HepG2 (cell line): ENCODE results near the gene NAALADL1. TPM values are rescaled to one million over a fixed set of nuclear protein-coding genes. Genes with fewer than 3 reads are reported as not detected.

Experiments
- ATAC-seq: fragments of 200-7000 bp; cut with Tn5 transposase; 3 replicates; pipeline ENCODE4 v1.9.1; 2020; ENCODE audit warnings: mild to moderate bottlenecking, moderate library complexity
- BruUV-seq: library from RNA; stranded (reverse); fragments of 400-500 nt; replicated peaks from 2 replicates; lab custom pipeline; 2021; lab: Mats Ljungman, UMichigan
- CTCF ChIA-PET: fragments of 300-600 bp; formaldehyde crosslinking; extraction: SDS; loops from one replicate; lab custom pipeline; 2021; ENCODE audit warnings: low total read pairs, inconsistent platforms, low intra/inter-chr PET ratio; lab: Yijun Ruan, JAX
- POLR2A ChIA-PET: fragments of 350-600 bp; sonication (Branson Sonifier 250); formaldehyde crosslinking; loops from one replicate; lab custom pipeline; 2020; ENCODE audit warnings: antibody characterized with exemption, inconsistent platforms; lab: Yijun Ruan, JAX
- DNase-seq: peaks from one replicate; pipeline ENCODE4 v3.0.0-alpha.2; 2015; ENCODE audit warnings: low spot score
- FAIRE-seq: peaks from 3 replicates; lab custom pipeline; 2011; peaks lifted over from hg19 to GRCh38; lab: Jason Lieb, UNC
- H2AFZ ChIP-seq: one replicate; pipeline ENCODE4 v1.6.1; 2011; ENCODE audit warnings: low read length, inconsistent platforms
- H3K27ac ChIP-seq: fragments of 300-600 bp; 3 replicates; pipeline ENCODE4 v1.8.0; 2011; ENCODE audit warnings: mixed run types, mild to moderate bottlenecking, mixed read lengths, low read length, inconsistent platforms; ENCODE audit not compliant: insufficient read depth; ENCODE audit errors: extremely low read length
- H3K27me3 ChIP-seq, 2 experiments: fragments of 200-600 bp in 1 of 2; 2 replicates in 1 of 2; 3 replicates in 1 of 2; pipeline versions ENCODE4 v1.6.0 to v1.8.0; 2011; ENCODE audit warnings: low read length in 2 of 2, mild to moderate bottlenecking in 2 of 2, moderate library complexity in 2 of 2, inconsistent platforms in 1 of 2; ENCODE audit not compliant: insufficient read depth in 2 of 2, control insufficient read depth in 1 of 2
- H3K36me3 ChIP-seq, 2 experiments: fragments of 200-600 bp in 1 of 2; replicated peaks in 1 of 2; 2 replicates in 1 of 2; 3 replicates in 1 of 2; pipeline versions ENCODE4 v1.5.1 to v1.8.0; 2011; ENCODE audit warnings: low read length in 2 of 2, inconsistent platforms in 1 of 2; ENCODE audit not compliant: insufficient read depth in 2 of 2, control insufficient read depth in 1 of 2
- H3K4me1 ChIP-seq: 2 replicates; pipeline ENCODE4 v1.5.1; 2012; ENCODE audit warnings: low read length, inconsistent platforms; ENCODE audit not compliant: insufficient read depth
- H3K4me2 ChIP-seq: 2 replicates; pipeline ENCODE4 v1.6.0; 2011; ENCODE audit warnings: low read depth, low read length, inconsistent platforms
- H3K4me3 ChIP-seq, 3 experiments: fragments of 200-600 bp in 1 of 3; sonication (generic), shearing (Covaris generic) in 1 of 3; replicated peaks in 1 of 3; 2 replicates each; pipeline ENCODE4 v1.5.1; 2011 to 2016; ENCODE audit warnings: low read length in 3 of 3, inconsistent platforms in 2 of 3, low read depth in 2 of 3, mild to moderate bottlenecking in 2 of 3, control low read depth in 1 of 3, mixed read lengths in 1 of 3; ENCODE audit not compliant: insufficient read depth in 1 of 3
- H3K79me2 ChIP-seq: one replicate; pipeline ENCODE4 v1.6.1; 2011; ENCODE audit warnings: low read length, inconsistent platforms; ENCODE audit not compliant: insufficient read depth
- H3K9ac ChIP-seq: 2 replicates; pipeline ENCODE4 v1.6.0; 2011; ENCODE audit warnings: mild to moderate bottlenecking, low read depth, low read length, inconsistent platforms; ENCODE audit not compliant: insufficient read depth
- H3K9me3 ChIP-seq: 2 replicates; pipeline ENCODE4 v1.5.1; 2012; ENCODE audit warnings: mild to moderate bottlenecking, low read length
- H4K20me1 ChIP-seq: 2 replicates; pipeline ENCODE4 v1.6.0; 2011; ENCODE audit warnings: inconsistent platforms, mild to moderate bottlenecking, low read length, moderate library complexity; ENCODE audit not compliant: insufficient read depth
- AHR ChIP-seq: IDR thresholded peaks from 2 replicates; pipeline ENCODE4 v1.6.1; 2018; ENCODE audit warnings: missing genetic modification reagents, missing compliant biosample characterization
- CCDC6 ChIP-seq: sonication (generic); formaldehyde crosslinking; IDR thresholded peaks from 2 replicates; pipeline ENCODE4 v1.8.1; 2022; ENCODE audit warnings: mild to moderate bottlenecking, missing genetic modification reagents, moderate library complexity
- KAT7 ChIP-seq: IDR thresholded peaks from 2 replicates; pipeline ENCODE4 v1.6.1; 2018; ENCODE audit warnings: borderline replicate concordance, missing compliant biosample characterization
- KLF15 ChIP-seq: sonication (generic); formaldehyde crosslinking; IDR thresholded peaks from 2 replicates; pipeline ENCODE4 v1.8.1; 2023; ENCODE audit warnings: borderline replicate concordance, mild to moderate bottlenecking, inconsistent platforms, missing genetic modification reagents, mixed read lengths
- MAF1 ChIP-seq: sonication (generic); formaldehyde crosslinking; IDR thresholded peaks from 2 replicates; pipeline ENCODE4 v1.5.0; 2020; ENCODE audit warnings: missing genetic modification reagents, borderline replicate concordance
- MTF2 ChIP-seq: sonication (generic); formaldehyde crosslinking; IDR thresholded peaks from 2 replicates; pipeline ENCODE4 v1.5.0; 2020; ENCODE audit warnings: missing genetic modification reagents, borderline replicate concordance
- PPARG ChIP-seq: conservative IDR thresholded peaks from 2 replicates; pipeline ENCODE4 v1.6.1; 2016; ENCODE audit warnings: missing biosample characterization, missing genetic modification reagents
- SP1 ChIP-seq, 2 experiments: fragments of 450-650 bp in 1 of 2; sonication (generic) in 1 of 2; formaldehyde crosslinking in 1 of 2; IDR thresholded peaks; 2 replicates each; pipeline versions ENCODE4 v1.4.0 to v1.6.1; 2016 to 2020; ENCODE audit warnings: missing genetic modification reagents in 1 of 2
- THAP9 ChIP-seq: sonication (generic); formaldehyde crosslinking; IDR thresholded peaks from 2 replicates; pipeline ENCODE4; 2020; ENCODE audit warnings: missing genetic modification reagents, mild to moderate bottlenecking, borderline replicate concordance
- YEATS2 ChIP-seq: sonication (generic); formaldehyde crosslinking; IDR thresholded peaks from 2 replicates; pipeline ENCODE4 v1.4.0; 2020; ENCODE audit warnings: missing genetic modification reagents, borderline replicate concordance
- ZBTB26 ChIP-seq: IDR thresholded peaks from 2 replicates; pipeline ENCODE4 v1.6.1; 2016; ENCODE audit warnings: missing compliant biosample characterization, missing genetic modification reagents, borderline replicate concordance
- ZNF530 ChIP-seq: sonication (generic); formaldehyde crosslinking; IDR thresholded peaks from 2 replicates; pipeline ENCODE4 v1.5.0; 2020; ENCODE audit warnings: low read depth, mild to moderate bottlenecking, missing genetic modification reagents
- ZNF557 ChIP-seq: sonication (generic); formaldehyde crosslinking; IDR thresholded peaks from 2 replicates; pipeline ENCODE4 v1.4.0; 2020; ENCODE audit warnings: missing genetic modification reagents
- ZNF644 ChIP-seq: IDR thresholded peaks from 2 replicates; pipeline ENCODE4 v1.6.1; 2016; ENCODE audit warnings: low read depth
- ZNF724P ChIP-seq: sonication (generic); formaldehyde crosslinking; IDR thresholded peaks from 2 replicates; pipeline ENCODE4 v1.8.0; 2022; ENCODE audit warnings: missing genetic modification reagents, borderline replicate concordance
- WGBS: methylation state at CpG from one replicate; pipeline ENCODE4 v1.1.6; 2017; ENCODE audit warnings: low lambda C conversion rate; 5-methylcytosine and 5-hydroxymethylcytosine counted together
- in situ Hi-C: cut with HindIII; loops from 2 replicates; pipeline ENCODE4 v1.10.0; 2017; ENCODE audit warnings: low pct_unique_long_range_greater_than_20kb; ENCODE audit not compliant: extremely low pct_ligation_motif_present
- intact Hi-C: fragments of 100-400 bp; cut with micrococcal nuclease; formaldehyde crosslinking; loops from one replicate; pipeline ENCODE4 v1.10.0; 2022; ENCODE audit not compliant: unreplicated experiment
- polyA plus RNA-seq, 8 experiments: library from polyadenylated mRNA; depleted of rRNA in 3 of 8; stranded (reverse) in 7 of 8; unstranded in 1 of 8; fragments of >200 nt; fragmentation: Illumina TruSeq in 4 of 8; extraction: Trizol in 4 of 8; gene quantifications; 2 replicates each; pipeline versions ENCODE4 v1.2.1 to v1.2.3, GENCODE V29; 2011 to 2016; ENCODE audit warnings: low read depth in 4 of 8, missing spikeins in 1 of 8, mixed read lengths in 1 of 8; ENCODE audit not compliant: insufficient read depth in 1 of 8
- total RNA-seq, 5 experiments: library from RNA; depleted of rRNA; stranded (reverse); fragments of >200 nt; fragmentation: Illumina TruSeq; extraction: Trizol; gene quantifications; 2 replicates each; pipeline ENCODE4 v1.2.3, GENCODE V29; 2016; ENCODE audit warnings: low read depth in 1 of 5
- TF ChIP-seq, protein P1 (sequence below): sonication (generic); formaldehyde crosslinking; conservative IDR thresholded peaks from 2 replicates; pipeline ENCODE4 v1.4.0; 2020; ENCODE audit warnings: missing genetic modification reagents

NAALADL1 gene
- total and polyA plus RNA-seq, 2 of the 13 experiments (the other 11 are each of a cell fraction or from before 2014, with no cell fraction given), result 9.3 to 33.9 TPM

- no peak for TF ChIP-seq THAP9 (CRISPR knock-in tag)
- no peak for TF ChIP-seq ZNF557 (CRISPR knock-in tag)
- no peak for TF ChIP-seq YEATS2 (CRISPR knock-in tag)
- no peak for TF ChIP-seq ZBTB26 (CRISPR knock-in tag)
- no peak for TF ChIP-seq ZNF724P
- TF ChIP-seq PPARG, result no peak
- no peak for TF ChIP-seq KAT7 (CRISPR knock-in tag)
These were observed 13.3 kb downstream of the NAALADL1 start (continued) for GRCh38 chr11:65045061-65045460.

DNA sequence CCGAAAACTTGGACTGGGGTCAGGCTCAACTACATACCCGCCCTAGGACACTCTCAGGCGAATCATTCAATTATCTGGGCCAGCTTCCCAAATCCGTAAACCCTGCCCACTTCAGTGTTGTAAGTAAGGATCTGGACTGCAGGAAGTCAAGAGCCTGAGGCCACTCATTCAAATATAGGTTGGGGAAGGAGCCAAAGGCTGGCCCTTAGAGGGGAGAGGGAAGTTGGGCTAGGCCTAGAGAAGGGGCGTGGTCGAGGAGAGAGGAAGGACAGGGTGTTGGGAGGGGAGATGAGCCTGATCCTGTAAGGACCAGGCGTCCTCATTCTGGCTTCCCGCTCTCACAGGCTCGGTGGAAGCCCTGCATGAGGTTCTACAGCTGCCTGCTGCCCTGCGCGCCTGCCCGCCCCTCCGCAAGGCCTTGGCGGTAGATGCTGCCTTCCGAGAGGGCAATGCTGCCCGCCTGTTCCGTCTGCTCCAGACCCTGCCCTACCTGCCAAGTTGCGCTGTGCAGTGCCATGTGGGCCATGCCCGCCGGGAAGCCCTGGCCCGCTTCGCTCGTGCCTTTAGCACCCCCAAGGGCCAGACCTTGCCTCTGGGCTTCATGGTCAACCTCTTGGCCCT lies 14.4 kb downstream of the NAALADL1 start:
- 98% methylated on average over 18 of the region's 23 CpGs for WGBS
- POLR2A ChIA-PET, result interaction anchor here (3.8 kb wide), 1 partner anchor 14 kb away, joined by 39 read pairs; the partner anchor contains the start of gene NAALADL1
- peaks cover 3 to 18% of the 10 kb centered on the region in 2 experiments; a peak in 3 of 5 replicates for H3K36me3 ChIP-seq
- peaks cover 10% of the 10 kb centered on the region for H3K79me2 ChIP-seq
- no peak for FAIRE-seq
- no TSS peak for BruUV-seq
- no peak overlapping the region for H3K4me3 ChIP-seq
- DNase-seq, result no peak
- ATAC-seq, result no peak
- no peak overlapping the region for H3K27ac ChIP-seq
- no peak overlapping the region for H3K9ac ChIP-seq
- intact Hi-C loops, result no loop called here
- peaks cover 24% of the 10 kb centered on the region for H3K4me1 ChIP-seq
- CTCF ChIA-PET, result no interaction called here
- H4K20me1 ChIP-seq, result no peaks in the 10 kb centered on the region
- no peak overlapping the region for H2AFZ ChIP-seq
- H3K4me2 ChIP-seq, result no peak overlapping the region
- H3K9me3 ChIP-seq, result no peaks in the 10 kb centered on the region
- no peaks in the 10 kb centered on the region for H3K27me3 ChIP-seq
- in situ Hi-C loops, result no loop called here
- TF ChIP-seq ZNF644 (CRISPR knock-in tag) (no peak), ZNF530 (CRISPR knock-in tag) (no peak), CCDC6 (no peak), SP1 (IDR thresholded peaks at IDR 0.05) (no peak), SP1 (CRISPR knock-in tag; IDR thresholded peaks at IDR 0.05) (no peak), KLF15 (CRISPR knock-in tag) (no peak), MAF1 (CRISPR knock-in tag) (no peak), AHR (CRISPR knock-in tag) (no peak), MTF2 (CRISPR knock-in tag) (no peak)
- TF ChIP-seq, protein P1, sequence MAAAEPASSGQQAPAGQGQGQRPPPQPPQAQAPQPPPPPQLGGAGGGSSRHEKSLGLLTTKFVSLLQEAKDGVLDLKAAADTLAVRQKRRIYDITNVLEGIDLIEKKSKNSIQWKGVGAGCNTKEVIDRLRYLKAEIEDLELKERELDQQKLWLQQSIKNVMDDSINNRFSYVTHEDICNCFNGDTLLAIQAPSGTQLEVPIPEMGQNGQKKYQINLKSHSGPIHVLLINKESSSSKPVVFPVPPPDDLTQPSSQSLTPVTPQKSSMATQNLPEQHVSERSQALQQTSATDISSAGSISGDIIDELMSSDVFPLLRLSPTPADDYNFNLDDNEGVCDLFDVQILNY (CRISPR knock-in tag), result no peak
